K562 (cell line): ENCODE data around the gene TPM4. TPM values are rescaled to one million over a fixed set of nuclear protein-coding genes. Genes with fewer than 3 reads are reported as not detected.

Experiments used
- CREM ChIP-seq: IDR thresholded peaks from 2 replicates; pipeline ENCODE4 v1.6.1; 2014; ENCODE audit warnings: antibody characterized with exemption, low read depth
- DACH1 ChIP-seq: fragments of 450-650 bp; IDR thresholded peaks from 2 replicates; pipeline ENCODE4 v1.6.1; 2018; ENCODE audit not compliant: partially characterized antibody
- ETS1 ChIP-seq: conservative IDR thresholded peaks from 2 replicates; pipeline ENCODE4 v1.6.1; 2011; ENCODE audit warnings: low read depth, mild to moderate bottlenecking, low read length; ENCODE audit not compliant: control insufficient read depth
- GABPA ChIP-seq: fragments of 200-800 bp; sonication (Bioruptor generic); conservative IDR thresholded peaks from 2 replicates; pipeline ENCODE4 v1.6.1; 2016; ENCODE audit warnings: low read depth, missing genetic modification characterization, missing compliant biosample characterization
- HDAC8 ChIP-seq: fragments of 450-650 bp; IDR thresholded peaks from 2 replicates; pipeline ENCODE4 v1.6.1; 2016; ENCODE audit warnings: mild to moderate bottlenecking, missing genetic modification characterization, moderate library complexity, missing compliant biosample characterization
- JUN ChIP-seq, 2 experiments: sonication (generic) in 1 of 2; formaldehyde crosslinking in 1 of 2; IDR thresholded peaks; 2 replicates each; pipeline versions ENCODE4 v1.6.1 to v1.8.0; 2012 to 2022; ENCODE audit warnings: borderline replicate concordance in 2 of 2, mild to moderate bottlenecking in 2 of 2, improper control_type of control experiment in 1 of 2, low read depth in 1 of 2, low read length in 1 of 2, missing genetic modification reagents in 1 of 2
- KDM5B ChIP-seq: fragments of 200-600 bp; sonication (generic); IDR thresholded peaks from 2 replicates; pipeline ENCODE4 v1.6.1; 2012; ENCODE audit warnings: low read depth, mild to moderate bottlenecking, moderate library complexity, low read length, control low read depth, inconsistent platforms; ENCODE audit not compliant: insufficient replicate concordance
- NFE2 ChIP-seq: IDR thresholded peaks from 2 replicates; pipeline ENCODE4 v1.6.1; 2014; ENCODE audit warnings: antibody characterized with exemption, low read depth
- PHF8 ChIP-seq: fragments of 200-600 bp; sonication (generic); IDR thresholded peaks from 2 replicates; pipeline ENCODE4 v1.6.1; 2012; ENCODE audit warnings: mixed run types, mild to moderate bottlenecking, inconsistent platforms, low read length, moderate library complexity, borderline replicate concordance
- POLR2G ChIP-seq: fragments of 200-400 bp; formaldehyde crosslinking; IDR thresholded peaks from 2 replicates; pipeline ENCODE4 v1.6.1; 2017; ENCODE audit warnings: low read depth, mild to moderate bottlenecking, antibody characterized with exemption, low read length, moderate library complexity
- RAD21 ChIP-seq, 2 experiments: fragments of 250-450 bp in 1 of 2; fragments of 450-650 bp in 1 of 2; sonication (Bioruptor Pico) in 1 of 2; formaldehyde crosslinking in 1 of 2; IDR thresholded peaks in 1 of 2; conservative IDR thresholded peaks in 1 of 2; 2 replicates each; pipeline versions ENCODE4 v1.4.0 to v1.8.0; 2020 to 2022; ENCODE audit warnings: mild to moderate bottlenecking in 2 of 2, moderate library complexity in 1 of 2
- RFX5 ChIP-seq: IDR thresholded peaks from 2 replicates; pipeline ENCODE4 v1.6.1; 2011; ENCODE audit warnings: low read depth, mild to moderate bottlenecking, improper control_type of control experiment, low read length
- SMARCA4 ChIP-seq: fragments of 450-650 bp; IDR thresholded peaks from 2 replicates; pipeline ENCODE4 v1.6.1; 2016
- TEAD4 ChIP-seq, 2 experiments: sonication (generic) in 1 of 2; formaldehyde crosslinking in 1 of 2; IDR thresholded peaks; 2 replicates each; pipeline versions ENCODE4 v1.6.1 to v1.8.0; 2012 to 2022; ENCODE audit warnings: borderline replicate concordance in 1 of 2, inconsistent platforms in 1 of 2, low read length in 1 of 2, mild to moderate bottlenecking in 1 of 2, missing genetic modification reagents in 1 of 2
- TSC22D4 ChIP-seq: fragments of 450-650 bp; IDR thresholded peaks from 2 replicates; pipeline ENCODE4 v1.6.1; 2016; ENCODE audit warnings: missing genetic modification characterization, missing biosample characterization, control low read depth
- ZFPM2 ChIP-seq: fragments of 250-450 bp; sonication (Bioruptor Pico); IDR thresholded peaks from 2 replicates; pipeline ENCODE4 v1.5.1; 2022; ENCODE audit warnings: mild to moderate bottlenecking
- ZFX ChIP-seq: sonication (generic); formaldehyde crosslinking; IDR thresholded peaks from 2 replicates; pipeline ENCODE4 v1.8.0; 2022; ENCODE audit warnings: mild to moderate bottlenecking, missing genetic modification reagents, moderate library complexity
- ZNF778 ChIP-seq: fragments of 450-650 bp; formaldehyde crosslinking; IDR thresholded peaks from 2 replicates; pipeline ENCODE4 v1.4.0; 2020; ENCODE audit warnings: mild to moderate bottlenecking, moderate library complexity
- polyA plus RNA-seq, 8 experiments: library from polyadenylated mRNA; depleted of rRNA in 4 of 8; stranded (reverse) in 5 of 8; unstranded in 3 of 8; fragments of >200 nt; fragmentation: Nextera tagmentation in 2 of 8; fragmentation: Illumina TruSeq in 1 of 8; extraction: Ambion mirVana in 2 of 8; extraction: Trizol in 1 of 8; gene quantifications; 2 replicates each; pipeline versions ENCODE4 v1.2.1 to v1.2.3, GENCODE V29; 2011 to 2014; ENCODE audit warnings: inconsistent platforms in 1 of 8, missing spikeins in 1 of 8
- total RNA-seq, 7 experiments: library from RNA; depleted of rRNA in 6 of 7; stranded (reverse); fragments of >200 nt in 6 of 7; fragmentation: Illumina TruSeq in 2 of 7; extraction: Trizol in 2 of 7; gene quantifications; 2 replicates each; pipeline versions ENCODE4 v1.2.1 to v1.2.3, GENCODE V29; 2011 to 2021; ENCODE audit warnings: low replicate concordance in 1 of 7
- TF ChIP-seq, protein P1 (sequence below), 2 experiments: fragments of 450-650 bp in 1 of 2; sonication (generic) in 1 of 2; formaldehyde crosslinking in 1 of 2; IDR thresholded peaks in 1 of 2; conservative IDR thresholded peaks in 1 of 2; 2 replicates each; pipeline versions ENCODE4 v1.6.1 to v1.8.1; 2016 to 2023; ENCODE audit warnings: mild to moderate bottlenecking in 2 of 2, moderate library complexity in 2 of 2, inconsistent platforms in 1 of 2, missing genetic modification reagents in 1 of 2
- TF ChIP-seq, protein P2 (sequence below), 3 experiments: fragments of 200-800 bp in 1 of 3; fragments of 250-450 bp in 1 of 3; fragments of 450-650 bp in 1 of 3; sonication (Bioruptor Pico) in 1 of 3; sonication (Bioruptor generic) in 1 of 3; formaldehyde crosslinking in 1 of 3; IDR thresholded peaks; 2 replicates each; pipeline versions ENCODE4 v1.6.1 to v1.8.0; 2016 to 2022; ENCODE audit warnings: mild to moderate bottlenecking in 2 of 3, missing genetic modification characterization in 2 of 3, missing compliant biosample characterization in 1 of 3, moderate library complexity in 1 of 3

Gene TPM4
- total and polyA plus RNA-seq, 9 of the 15 experiments (the other 6 are each of a cell fraction or from before 2014, with no cell fraction given) = 28.1 to 111 (median 77.4) TPM

DNA sequence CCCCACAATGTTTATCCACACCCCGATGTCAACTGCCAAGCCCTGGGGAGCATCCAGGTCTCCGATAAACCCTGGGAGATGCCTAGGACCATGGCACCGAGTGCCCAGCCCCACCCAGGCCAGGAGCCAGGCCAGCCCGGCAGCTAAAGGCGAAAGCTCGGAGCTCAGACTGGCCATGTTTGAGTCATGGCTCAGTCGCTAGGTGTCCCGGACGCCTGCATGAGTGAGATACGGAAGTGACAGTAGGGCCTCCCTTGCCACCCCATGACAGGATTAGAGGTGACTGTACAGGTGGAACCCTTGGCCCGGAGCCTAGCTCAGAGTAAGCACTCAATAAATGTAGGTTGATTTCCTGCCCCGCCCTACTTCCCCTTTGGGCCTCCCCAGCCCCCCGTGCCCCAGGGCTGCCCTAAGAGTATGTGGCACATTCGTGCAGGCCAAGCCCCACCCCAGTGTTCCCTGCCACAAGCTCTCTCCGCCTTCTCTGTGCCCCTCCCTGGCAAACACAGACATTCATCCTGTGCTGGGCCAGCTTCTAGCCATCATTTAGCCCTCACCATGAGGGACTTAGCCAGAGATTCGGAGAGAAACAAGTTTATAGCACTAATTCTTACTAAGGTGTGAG is 5.8 kb upstream of the TPM4 start (continued):
- TF ChIP-seq JUN (IDR thresholded peaks at IDR 0.05; ENCODE audit: borderline replicate concordance, low read depth, low read length) (0 out of 2 replicates have a peak, but pooled peaks have one; percentile 8), JUN (CRISPR knock-in tag; IDR thresholded peaks at IDR 0.05; ENCODE audit: borderline replicate concordance) (no peak), POLR2G (peak; percentile 69), HDAC8 (no peak), NFE2 (peak; percentile 19; the same call in 1 of the 2 replicates), RFX5 (no peak), ZFX (CRISPR knock-in tag) (peak; percentile 45; the same call in 1 of the 2 replicates), CREM (peak; percentile 59), RAD21 (CRISPR knock-in tag; conservative IDR thresholded peaks at IDR 0.05 in 1 of 2, IDR thresholded peaks at IDR 0.05 in 1 of 2) (0 out of 4 replicates have a peak, but pooled peaks of 1 of the 2 experiments have one; percentile 5), ZFPM2 (CRISPR knock-in tag) (no peak), KDM5B (peak; percentile 52), PHF8 (peak; percentile 31; the same call in 1 of the 2 replicates), GABPA (tag) (no peak), SMARCA4 (peak; percentile 40; the same call in 1 of the 2 replicates), DACH1 (no peak), ZNF778 (CRISPR knock-in tag) (no peak), ETS1 (peak; percentile 39; the same call in 1 of the 2 replicates), TEAD4 (IDR thresholded peaks at IDR 0.05; ENCODE audit: low read length) (0 out of 2 replicates have a peak, but pooled peaks have one; percentile 39), TEAD4 (CRISPR knock-in tag; IDR thresholded peaks at IDR 0.05; ENCODE audit: borderline replicate concordance) (no peak), TSC22D4 (no peak)
- TF ChIP-seq, protein P1, sequence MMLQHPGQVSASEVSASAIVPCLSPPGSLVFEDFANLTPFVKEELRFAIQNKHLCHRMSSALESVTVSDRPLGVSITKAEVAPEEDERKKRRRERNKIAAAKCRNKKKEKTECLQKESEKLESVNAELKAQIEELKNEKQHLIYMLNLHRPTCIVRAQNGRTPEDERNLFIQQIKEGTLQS (IDR thresholded peaks at IDR 0.05) = 0 out of 2 replicates have a peak, but pooled peaks have one; percentile 26
- TF ChIP-seq, protein P1 (CRISPR knock-in tag; conservative IDR thresholded peaks at IDR 0.05) = no peak
- TF ChIP-seq, protein P2, sequence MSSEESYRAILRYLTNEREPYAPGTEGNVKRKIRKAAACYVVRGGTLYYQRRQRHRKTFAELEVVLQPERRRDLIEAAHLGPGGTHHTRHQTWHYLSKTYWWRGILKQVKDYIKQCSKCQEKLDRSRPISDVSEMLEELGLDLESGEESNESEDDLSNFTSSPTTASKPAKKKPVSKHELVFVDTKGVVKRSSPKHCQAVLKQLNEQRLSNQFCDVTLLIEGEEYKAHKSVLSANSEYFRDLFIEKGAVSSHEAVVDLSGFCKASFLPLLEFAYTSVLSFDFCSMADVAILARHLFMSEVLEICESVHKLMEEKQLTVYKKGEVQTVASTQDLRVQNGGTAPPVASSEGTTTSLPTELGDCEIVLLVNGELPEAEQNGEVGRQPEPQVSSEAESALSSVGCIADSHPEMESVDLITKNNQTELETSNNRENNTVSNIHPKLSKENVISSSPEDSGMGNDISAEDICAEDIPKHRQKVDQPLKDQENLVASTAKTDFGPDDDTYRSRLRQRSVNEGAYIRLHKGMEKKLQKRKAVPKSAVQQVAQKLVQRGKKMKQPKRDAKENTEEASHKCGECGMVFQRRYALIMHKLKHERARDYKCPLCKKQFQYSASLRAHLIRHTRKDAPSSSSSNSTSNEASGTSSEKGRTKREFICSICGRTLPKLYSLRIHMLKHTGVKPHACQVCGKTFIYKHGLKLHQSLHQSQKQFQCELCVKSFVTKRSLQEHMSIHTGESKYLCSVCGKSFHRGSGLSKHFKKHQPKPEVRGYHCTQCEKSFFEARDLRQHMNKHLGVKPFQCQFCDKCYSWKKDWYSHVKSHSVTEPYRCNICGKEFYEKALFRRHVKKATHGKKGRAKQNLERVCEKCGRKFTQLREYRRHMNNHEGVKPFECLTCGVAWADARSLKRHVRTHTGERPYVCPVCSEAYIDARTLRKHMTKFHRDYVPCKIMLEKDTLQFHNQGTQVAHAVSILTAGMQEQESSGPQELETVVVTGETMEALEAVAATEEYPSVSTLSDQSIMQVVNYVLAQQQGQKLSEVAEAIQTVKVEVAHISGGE (CRISPR knock-in tag; IDR thresholded peaks at IDR 0.05) = peak in 1 of 3 experiments; percentile 56; a peak in 1 of 6 replicates
